Measurements from ENCODE around the gene RASA3.

DNA sequence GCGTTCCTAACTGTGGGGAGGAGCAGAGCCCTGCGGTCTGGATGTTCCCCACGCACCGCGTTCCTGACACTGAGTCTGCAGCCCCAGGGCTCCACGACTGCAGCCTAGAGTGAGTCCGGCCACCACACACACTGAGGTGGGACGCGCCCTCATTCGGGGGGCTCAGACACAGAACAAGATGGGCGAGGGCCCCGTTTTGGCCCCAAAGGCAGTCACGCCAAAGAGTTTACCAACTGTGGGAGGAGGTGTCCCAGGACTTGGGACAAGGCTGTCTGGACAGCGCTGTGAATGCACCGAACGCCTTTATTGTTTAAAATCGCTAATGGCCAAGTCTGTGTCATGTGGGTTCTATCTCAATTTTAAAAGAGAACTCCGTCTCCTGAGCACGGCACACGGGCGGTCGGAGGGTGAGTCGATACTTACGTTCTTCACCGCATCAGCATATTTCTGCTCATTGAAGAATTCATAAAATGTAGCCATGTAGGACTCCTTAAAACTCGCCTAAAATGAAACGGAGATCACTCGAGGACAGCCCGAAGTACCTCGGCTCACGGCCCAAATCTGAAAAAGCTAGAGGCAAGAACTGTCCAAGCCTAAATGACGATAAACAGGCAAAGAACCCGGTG lies 123.3 kb downstream of the RASA3 start:
- TF ChIP-seq CTCF (conservative IDR thresholded peaks at IDR 0.05; ENCODE audit: low read depth, low read length), result no peak
- TF ChIP-seq EZH2 (IDR thresholded peaks at IDR 0.05; ENCODE audit: low read length, unreplicated experiment), result no peak
